Pancreas (tissue), 10 donors: Measurements from ENCODE around the gene TUBGCP5. TPM values are rescaled to one million over a fixed set of nuclear protein-coding genes. Genes with fewer than 3 reads are reported as not detected.
A peak's percentile ranks its signal among the peaks of the same experiment; 100 is the strongest.
"Not testable (repeated sequence)": the region's sequence is repeated elsewhere in the genome, so short reads cannot be mapped to it uniquely, and the experiment has no call there.

Experiments used
- ATAC-seq, 4 donors: fragments of 200-7000 bp; cut with Tn5 transposase; one replicate each; pipeline versions ENCODE4 v1.8.0 to v1.9.1; 2020; ENCODE audit warnings: mild to moderate bottlenecking in 4 of 4, moderate library complexity in 4 of 4
- DNase-seq, 6 donors: peaks; one replicate each; pipeline ENCODE4 v3.0.0-alpha.2; 2020
- FAIRE-seq: peaks from 2 replicates; lab custom pipeline; 2012; peaks lifted over from hg19 to GRCh38; lab: Jason Lieb, UNC
- H3K27ac ChIP-seq, 4 donors: fragments of 200-600 bp; sonication (generic); 1 replicate in 3 of 4; 2 replicates in 1 of 4; pipeline versions ENCODE4 v1.5.0 to v1.8.0; 2020
- H3K27me3 ChIP-seq, 4 donors: fragments of 200-600 bp; one replicate each; pipeline ENCODE4 v1.8.0; 2021
- H3K36me3 ChIP-seq, 3 donors: fragments of 200-600 bp; sonication (generic) in 1 of 3; one replicate each; pipeline versions ENCODE4 v1.5.0 to v1.8.0; 2020 to 2021
- H3K4me1 ChIP-seq, 3 donors: fragments of 200-600 bp; one replicate each; pipeline ENCODE4 v1.8.0; 2021
- H3K4me3 ChIP-seq, 4 donors: fragments of 200-600 bp; sonication (generic) in 2 of 4; one replicate each; pipeline versions ENCODE4 v1.5.0 to v1.8.0; 2020 to 2021
- H3K9me3 ChIP-seq, 4 donors: fragments of 200-600 bp; one replicate each; pipeline ENCODE4 v1.8.0; 2021
- WGBS, 2 donors: extraction: QIAGEN DNeasy Blood & Tissue Kit; methylation state at CpG; one replicate each; pipeline ENCODE4 v1.1.7; 2013; 5-methylcytosine and 5-hydroxymethylcytosine counted together
- intact Hi-C, 3 donors: fragments of 100-400 bp; cut with DNase I; formaldehyde crosslinking; loops; one replicate each; pipeline versions ENCODE4 v1.11.1 to v1.14.2; 2022
- polyA plus RNA-seq, 2 donors: library from polyadenylated mRNA; stranded (reverse); fragments of 200-250 nt; gene quantifications; one replicate each; pipeline ENCODE4 v1.2.3, GENCODE V29; 2013
- total RNA-seq, 6 donors: library from RNA; stranded (reverse); fragmentation: NEBNext Ultra II Directional in 4 of 6; extraction: Animal tissue kit (Norgen Biotek cat#: 25700) in 4 of 6; gene quantifications; one replicate each; pipeline versions ENCODE4 v1.2.1 to v1.2.4, GENCODE V29; 2021 to 2023
- TF ChIP-seq, protein P1 (sequence below), 4 donors: fragments of 200-600 bp; sonication (generic) in 3 of 4; IDR thresholded peaks; one replicate each; pipeline versions ENCODE4 v1.5.0 to v1.8.0; 2021; ENCODE audit warnings: antibody characterized with exemption in 4 of 4
- donor health status: healthy with polysubstance abuse.
- donor health status: DM: no; HTN: no; CAD: no; lungs with moderate emphysema.
- donor health status: DM: no; HTN: no; CAD: no.
- donor health status: control.
- donor health status: control.
- donor health status: Bipolar disorder and iron deficiency.
- donor health status: DM: yes; HTN: yes; CAD: no.
- donor health status: DM: no; HTN: no; CAD: no.
- donor health status: DM: no; HTN: no; CAD: no.
- donor health status: DM: yes; HTN: yes; CAD: no.

TUBGCP5 gene
- 10 to 100 TPM in 1 of 6 donors, 1 to 10 TPM in 5; 7.0 to 10.4 (median 8.1) TPM for total RNA-seq
- polyA plus RNA-seq: 1 to 10 TPM; 6.0 to 7.4 TPM

DNA sequence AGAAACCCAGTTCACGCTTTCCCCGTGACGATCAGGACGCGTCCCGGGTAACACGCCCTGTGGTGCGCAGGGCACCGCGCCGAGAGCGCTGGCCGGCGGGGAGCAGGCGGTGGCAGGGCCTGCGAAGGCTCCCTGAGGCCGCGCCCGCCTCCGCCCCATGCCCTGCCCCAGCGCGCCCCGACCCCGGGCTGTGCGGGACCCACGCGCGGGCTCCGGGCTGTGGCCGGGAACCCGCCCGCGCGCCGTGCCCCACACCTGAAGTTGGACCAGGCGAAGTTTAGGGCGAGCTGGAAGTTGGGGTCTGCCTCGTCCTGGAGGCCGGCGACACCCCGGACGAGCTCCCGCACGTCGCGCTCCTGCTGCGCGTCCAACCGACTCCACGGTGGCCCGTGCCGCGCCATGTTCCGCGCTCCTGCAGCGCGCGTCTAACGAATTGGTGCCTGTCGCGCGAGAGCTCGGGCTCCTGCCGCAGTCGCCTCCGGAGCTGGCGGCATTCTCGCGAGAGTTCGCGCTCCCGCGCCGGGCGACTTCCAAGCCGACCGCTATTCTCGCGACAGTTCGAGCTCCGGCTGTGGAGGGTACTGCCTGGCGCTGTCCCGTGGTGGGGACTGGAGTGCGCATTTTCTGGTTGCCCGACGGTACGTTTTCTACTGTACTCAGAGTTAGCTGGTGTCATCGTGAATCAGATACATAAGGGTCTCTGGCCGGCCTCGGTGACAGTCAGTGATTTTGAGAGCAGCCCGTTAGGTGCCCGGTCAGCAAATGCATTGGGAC lies at the start of gene TUBGCP5:
TUBGCP5 (minus strand) TSS at position 427 of the 774 bp plus-strand sequence; CDS start at position 401, 26 bp downstream.
- H3K4me3 ChIP-seq: peak within 1 kb of the TSS; percentile 47 to 91 (median 80)
- H3K36me3 ChIP-seq: no peaks in the 10 kb centered on the region
- DNase-seq (peak; percentile 96 to 99 (median 98)), FAIRE-seq (no peak), ATAC-seq (peak; percentile 94 to 99 (median 96))
- no peaks in the 10 kb centered on the region for H3K27me3 ChIP-seq
- H3K4me1 ChIP-seq: peaks cover 13 to 15% (median 13%) of the 10 kb centered on the region in 3 donors
- intact Hi-C loops: no loop called here
- WGBS, 2 donors: 0% methylated on average over 81 to 92 of the region's 92 CpGs
- TF ChIP-seq, protein P1, sequence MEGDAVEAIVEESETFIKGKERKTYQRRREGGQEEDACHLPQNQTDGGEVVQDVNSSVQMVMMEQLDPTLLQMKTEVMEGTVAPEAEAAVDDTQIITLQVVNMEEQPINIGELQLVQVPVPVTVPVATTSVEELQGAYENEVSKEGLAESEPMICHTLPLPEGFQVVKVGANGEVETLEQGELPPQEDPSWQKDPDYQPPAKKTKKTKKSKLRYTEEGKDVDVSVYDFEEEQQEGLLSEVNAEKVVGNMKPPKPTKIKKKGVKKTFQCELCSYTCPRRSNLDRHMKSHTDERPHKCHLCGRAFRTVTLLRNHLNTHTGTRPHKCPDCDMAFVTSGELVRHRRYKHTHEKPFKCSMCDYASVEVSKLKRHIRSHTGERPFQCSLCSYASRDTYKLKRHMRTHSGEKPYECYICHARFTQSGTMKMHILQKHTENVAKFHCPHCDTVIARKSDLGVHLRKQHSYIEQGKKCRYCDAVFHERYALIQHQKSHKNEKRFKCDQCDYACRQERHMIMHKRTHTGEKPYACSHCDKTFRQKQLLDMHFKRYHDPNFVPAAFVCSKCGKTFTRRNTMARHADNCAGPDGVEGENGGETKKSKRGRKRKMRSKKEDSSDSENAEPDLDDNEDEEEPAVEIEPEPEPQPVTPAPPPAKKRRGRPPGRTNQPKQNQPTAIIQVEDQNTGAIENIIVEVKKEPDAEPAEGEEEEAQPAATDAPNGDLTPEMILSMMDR (IDR thresholded peaks at IDR 0.05): peak in 3 of 4 donors; percentile 27 to 39 (median 34)
- peak within 1 kb of the TSS; percentile 66 to 85 (median 72) for H3K27ac ChIP-seq
- no peaks in the 10 kb centered on the region for H3K9me3 ChIP-seq

DNA sequence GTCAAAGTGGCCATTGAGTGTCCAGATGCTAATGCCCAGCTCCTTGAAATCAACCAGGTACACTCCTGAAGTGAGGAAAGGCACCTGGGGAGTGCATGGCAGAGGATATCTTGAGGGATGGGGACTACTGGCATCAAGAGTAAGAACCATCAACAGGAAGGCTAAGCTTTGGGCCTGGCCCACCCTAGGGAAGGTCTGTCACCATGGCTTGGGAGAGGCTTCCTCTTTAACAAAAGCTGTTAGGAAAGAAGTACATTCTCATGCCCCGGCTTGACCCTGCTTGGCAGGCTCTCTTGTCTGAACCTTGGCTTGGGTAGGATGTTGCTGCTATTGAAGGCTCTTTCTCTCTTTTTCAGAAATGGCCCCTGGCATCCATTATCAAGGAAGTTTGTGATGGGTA lies 43.7 kb upstream of the TUBGCP5 start:
- FAIRE-seq (no peak), DNase-seq (no peak), ATAC-seq (no peak)
- WGBS, 2 donors: 83 to 84% methylated on average over 1 of the region's 1 CpG
- Histone ChIP-seq H3K4me3 (no peak overlapping the region), H3K4me1 (no peaks in the 10 kb centered on the region), H3K27me3 (no peaks in the 10 kb centered on the region), H3K27ac (no peak overlapping the region), H3K9me3 (no peaks in the 10 kb centered on the region), H3K36me3 (no peaks in the 10 kb centered on the region)
- TF ChIP-seq, protein P1 (IDR thresholded peaks at IDR 0.05): no peak
- intact Hi-C loops: no loop called here

DNA sequence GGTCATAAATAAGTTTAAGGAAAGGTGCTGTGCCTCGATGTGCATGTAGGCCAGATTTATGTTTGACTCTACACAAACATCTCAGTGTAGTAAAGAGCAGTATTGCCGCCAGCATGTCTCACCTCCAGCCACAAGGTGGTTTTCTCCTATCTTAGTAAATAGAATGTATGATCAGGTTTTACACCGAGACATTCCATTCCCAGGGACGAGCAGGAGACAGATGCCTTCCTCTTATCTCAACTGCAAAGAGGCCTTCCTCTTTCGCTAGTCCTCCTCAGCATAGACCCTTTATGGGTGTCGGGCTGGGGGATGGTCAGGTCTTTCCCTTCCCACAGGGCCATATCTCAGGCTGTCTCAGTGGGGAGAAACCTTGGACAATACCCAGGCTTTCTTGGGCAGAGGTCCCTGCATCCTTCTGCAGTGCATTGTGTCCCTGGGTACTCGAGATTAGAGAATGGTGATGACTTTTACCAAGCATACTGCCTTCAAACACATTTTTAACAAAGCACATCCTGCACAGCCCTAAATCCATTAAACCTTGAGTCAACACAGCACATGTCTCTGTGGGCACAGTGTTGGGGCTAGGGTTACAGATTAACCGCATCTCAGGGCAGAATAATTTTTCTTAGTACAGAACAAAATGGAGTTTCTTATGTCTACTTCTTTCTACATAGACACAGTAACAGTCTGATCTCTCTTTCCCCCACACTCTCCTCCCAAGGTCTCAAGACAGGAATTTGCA lies 42.8 kb upstream of the TUBGCP5 start:
- H3K4me3 ChIP-seq, H3K27me3 ChIP-seq, H3K36me3 ChIP-seq, H3K9me3 ChIP-seq, FAIRE-seq, H3K27ac ChIP-seq, H3K4me1 ChIP-seq, intact Hi-C loops, DNase-seq, ATAC-seq: not testable (repeated sequence)
- WGBS, 2 donors: 52 to 55% methylated on average over 8 of the region's 8 CpGs

DNA sequence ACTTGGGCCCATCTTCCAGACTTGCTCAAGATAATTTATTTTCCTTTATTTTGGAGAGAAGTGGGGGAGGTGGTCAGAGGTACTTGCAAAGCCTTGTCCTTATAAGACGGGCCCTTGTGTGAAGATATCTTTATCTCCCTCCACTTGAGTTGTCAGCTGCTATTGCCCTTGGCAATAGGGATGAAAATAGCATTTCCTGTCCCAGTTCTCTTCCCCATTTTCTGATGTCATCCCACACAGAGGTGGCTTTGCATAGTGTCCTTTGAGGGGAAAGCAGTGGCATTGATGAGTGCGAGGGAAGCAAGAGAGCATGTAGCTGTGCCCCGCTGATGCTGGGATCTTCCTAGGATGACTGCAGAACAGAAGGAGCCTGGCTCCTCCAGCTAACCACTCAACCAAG lies 41.9 kb upstream of the TUBGCP5 start:
- WGBS, 2 donors: 71 to 83% methylated on average over 3 of the region's 3 CpGs
- Histone ChIP-seq H3K36me3 (no peaks in the 10 kb centered on the region), H3K9me3 (no peaks in the 10 kb centered on the region), H3K27me3 (no peaks in the 10 kb centered on the region), H3K4me1 (no peaks in the 10 kb centered on the region), H3K4me3 (no peak overlapping the region), H3K27ac (no peak overlapping the region)
- intact Hi-C loops: no loop called here
- FAIRE-seq (no peak), DNase-seq (no peak), ATAC-seq (no peak)
- TF ChIP-seq, protein P1 (IDR thresholded peaks at IDR 0.05): no peak

DNA sequence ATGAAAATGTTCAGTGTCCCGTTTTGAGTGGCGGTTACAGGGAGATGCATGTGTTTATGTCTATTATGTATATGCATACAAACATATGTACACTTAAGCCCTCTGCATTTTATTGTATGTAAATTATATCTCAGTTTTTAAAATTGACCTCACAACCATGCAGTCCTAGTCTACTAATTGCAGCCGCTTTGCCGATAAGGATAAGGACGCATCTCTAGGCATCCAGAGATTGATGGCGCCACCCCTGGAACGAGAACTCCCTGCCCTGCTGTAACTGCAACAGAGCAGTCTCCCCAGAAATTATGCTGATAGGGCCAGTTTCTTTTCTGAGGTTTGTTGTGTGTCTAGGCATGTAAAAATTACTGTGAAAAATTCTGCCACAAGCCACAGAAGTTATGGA lies 40.4 kb upstream of the TUBGCP5 start:
- TF ChIP-seq, protein P1 (IDR thresholded peaks at IDR 0.05): no peak
- no peak overlapping the region for H3K4me3 ChIP-seq
- H3K4me1 ChIP-seq: no peaks in the 10 kb centered on the region
- no peak for DNase-seq
- no peak overlapping the region for H3K27ac ChIP-seq
- H3K36me3 ChIP-seq: no peaks in the 10 kb centered on the region
- WGBS, 2 donors: 73 to 78% methylated on average over 7 of the region's 7 CpGs
- FAIRE-seq: no peak
- H3K9me3 ChIP-seq: no peaks in the 10 kb centered on the region
- no peaks in the 10 kb centered on the region for H3K27me3 ChIP-seq
- no peak for ATAC-seq
- intact Hi-C loops: no loop called here
